Cerebellar cortex (tissue), 1 donor: ENCODE data around the gene TBC1D1.

Source experiments
- DNase-seq: peaks from one replicate; pipeline ENCODE4 v3.0.0-alpha.2; 2015; ENCODE audit warnings: low spot score

TBC1D1 gene

GRCh38 chr4:38056011-38056685 is 165.3 kb downstream of the TBC1D1 start:
- no peak for DNase-seq

GRCh38 chr4:38058151-38058550 is 167.3 kb downstream of the TBC1D1 start:
- no peak for DNase-seq

- no peak for DNase-seq
Measured at GRCh38 chr4:38060829-38061431, 170.0 kb downstream of the TBC1D1 start.

- peak; percentile 75 for DNase-seq
Measured at GRCh38 chr4:38062088-38062775, 171.3 kb downstream of the TBC1D1 start.

GRCh38 chr4:38062776-38063097 is 171.9 kb downstream of the TBC1D1 start:
- no peak for DNase-seq

- DNase-seq = no peak
Measured at GRCh38 chr4:38065176-38065575, 174.3 kb downstream of the TBC1D1 start.

- DNase-seq = no peak
Measured at GRCh38 chr4:38065900-38066299, 175.0 kb downstream of the TBC1D1 start.

- DNase-seq = no peak
Measured at GRCh38 chr4:38067499-38067898, 176.6 kb downstream of the TBC1D1 start.

GRCh38 chr4:38068107-38068506 is 177.2 kb downstream of the TBC1D1 start:
- DNase-seq = no peak

GRCh38 chr4:38069271-38069760 is 178.4 kb downstream of the TBC1D1 start:
- DNase-seq = peak; percentile 8

GRCh38 chr4:38071801-38072431 is 181.0 kb downstream of the TBC1D1 start:
- DNase-seq = no peak

- DNase-seq = no peak
Measured at GRCh38 chr4:38072578-38072977, 181.7 kb downstream of the TBC1D1 start.

- DNase-seq = no peak
Measured at GRCh38 chr4:38073596-38074234, 182.8 kb downstream of the TBC1D1 start.

- no peak for DNase-seq
Measured at GRCh38 chr4:38075370-38076152, 184.7 kb downstream of the TBC1D1 start.

- no peak for DNase-seq
Measured at GRCh38 chr4:38076153-38076669, 185.3 kb downstream of the TBC1D1 start.

GRCh38 chr4:38077791-38078489 is 187.1 kb downstream of the TBC1D1 start:
- DNase-seq = no peak

GRCh38 chr4:38078590-38079421 is 187.9 kb downstream of the TBC1D1 start:
- DNase-seq = no peak

GRCh38 chr4:38080061-38080974 is 189.4 kb downstream of the TBC1D1 start:
- DNase-seq = no peak

- DNase-seq = no peak
Measured at GRCh38 chr4:38082021-38082420, 191.1 kb downstream of the TBC1D1 start.
